Measurements from ENCODE around the gene GAREM1. TPM values are rescaled to one million over a fixed set of nuclear protein-coding genes. Genes with fewer than 3 reads are reported as not detected.

GAREM1 gene
- total and polyA plus RNA-seq, 3 donors from 2014 or later, result 10.7 to 16.2 (median 15.2) TPM

GRCh38 chr18:32381761-32382160 is 88.9 kb downstream of the GAREM1 start:
- Histone ChIP-seq H3K4me1 (no peaks in the 10 kb centered on the region), H3K27me3 (no peaks in the 10 kb centered on the region), H3K36me3 (ENCODE audit: low read depth, missing control alignments) (no peaks in the 10 kb centered on the region), H3K4me3 (no peak overlapping the region), H3K27ac (no peak overlapping the region), H3K9me3 (no peaks in the 10 kb centered on the region)
- TF ChIP-seq POLR2A (IDR thresholded peaks at IDR 0.05), result no peak
- TF ChIP-seq, protein P1, sequence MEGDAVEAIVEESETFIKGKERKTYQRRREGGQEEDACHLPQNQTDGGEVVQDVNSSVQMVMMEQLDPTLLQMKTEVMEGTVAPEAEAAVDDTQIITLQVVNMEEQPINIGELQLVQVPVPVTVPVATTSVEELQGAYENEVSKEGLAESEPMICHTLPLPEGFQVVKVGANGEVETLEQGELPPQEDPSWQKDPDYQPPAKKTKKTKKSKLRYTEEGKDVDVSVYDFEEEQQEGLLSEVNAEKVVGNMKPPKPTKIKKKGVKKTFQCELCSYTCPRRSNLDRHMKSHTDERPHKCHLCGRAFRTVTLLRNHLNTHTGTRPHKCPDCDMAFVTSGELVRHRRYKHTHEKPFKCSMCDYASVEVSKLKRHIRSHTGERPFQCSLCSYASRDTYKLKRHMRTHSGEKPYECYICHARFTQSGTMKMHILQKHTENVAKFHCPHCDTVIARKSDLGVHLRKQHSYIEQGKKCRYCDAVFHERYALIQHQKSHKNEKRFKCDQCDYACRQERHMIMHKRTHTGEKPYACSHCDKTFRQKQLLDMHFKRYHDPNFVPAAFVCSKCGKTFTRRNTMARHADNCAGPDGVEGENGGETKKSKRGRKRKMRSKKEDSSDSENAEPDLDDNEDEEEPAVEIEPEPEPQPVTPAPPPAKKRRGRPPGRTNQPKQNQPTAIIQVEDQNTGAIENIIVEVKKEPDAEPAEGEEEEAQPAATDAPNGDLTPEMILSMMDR (IDR thresholded peaks at IDR 0.05), result no peak
- no peak for DNase-seq
- 80 to 90% methylated on average over 2 of the region's 2 CpGs for WGBS, 2 donors
- intact Hi-C loops (cut with DNase I; ENCODE audit: low total_unique reads), result no loop called here

GRCh38 chr18:32380559-32380958 is 90.1 kb downstream of the GAREM1 start:
- intact Hi-C loops (cut with DNase I; ENCODE audit: low total_unique reads), result no loop called here
- Histone ChIP-seq H3K9me3 (no peaks in the 10 kb centered on the region), H3K27me3 (no peaks in the 10 kb centered on the region), H3K36me3 (ENCODE audit: low read depth, missing control alignments) (no peaks in the 10 kb centered on the region), H3K4me3 (no peak overlapping the region), H3K27ac (no peak overlapping the region), H3K4me1 (no peaks in the 10 kb centered on the region)
- no peak for DNase-seq
- whole genome bisulfite sequencing, 2 donors, result 63 to 79% methylated on average over 1 of the region's 1 CpG
- TF ChIP-seq, protein P1 (IDR thresholded peaks at IDR 0.05), result no peak
- no peak for TF ChIP-seq POLR2A (IDR thresholded peaks at IDR 0.05)

DNA sequence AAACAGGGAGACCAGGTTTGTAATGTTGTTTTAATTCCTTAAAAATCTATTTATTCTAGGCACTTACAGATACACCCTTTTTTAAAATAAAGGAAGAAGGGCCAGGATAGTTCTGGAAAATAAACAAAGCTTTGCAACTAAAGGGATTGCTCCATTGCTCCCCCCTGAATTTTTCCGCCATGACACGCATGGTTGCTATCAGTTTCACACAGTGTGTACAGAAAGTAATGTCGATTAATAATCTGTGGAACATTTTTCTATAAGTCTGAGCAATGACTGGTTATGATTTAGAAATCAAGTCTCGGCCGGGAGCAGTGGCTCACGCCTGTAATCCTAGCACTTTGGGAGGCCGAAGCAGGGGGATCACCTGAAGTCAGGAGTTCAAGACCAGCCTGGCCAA is 90.8 kb downstream of the GAREM1 start:
- intact Hi-C loops (cut with DNase I; ENCODE audit: low total_unique reads), result no loop called here
- H3K36me3 ChIP-seq (ENCODE audit: low read depth, missing control alignments), result no peaks in the 10 kb centered on the region
- 95 to 97% methylated on average over 7 of the region's 7 CpGs for WGBS, 2 donors
- no peaks in the 10 kb centered on the region for H3K9me3 ChIP-seq
- TF ChIP-seq POLR2A (IDR thresholded peaks at IDR 0.05), result no peak
- TF ChIP-seq, protein P1 (IDR thresholded peaks at IDR 0.05), result no peak
- no peak overlapping the region for H3K4me3 ChIP-seq
- H3K27me3 ChIP-seq, result no peaks in the 10 kb centered on the region
- H3K27ac ChIP-seq, result no peak overlapping the region
- no peak for DNase-seq
- H3K4me1 ChIP-seq, result no peaks in the 10 kb centered on the region

DNA sequence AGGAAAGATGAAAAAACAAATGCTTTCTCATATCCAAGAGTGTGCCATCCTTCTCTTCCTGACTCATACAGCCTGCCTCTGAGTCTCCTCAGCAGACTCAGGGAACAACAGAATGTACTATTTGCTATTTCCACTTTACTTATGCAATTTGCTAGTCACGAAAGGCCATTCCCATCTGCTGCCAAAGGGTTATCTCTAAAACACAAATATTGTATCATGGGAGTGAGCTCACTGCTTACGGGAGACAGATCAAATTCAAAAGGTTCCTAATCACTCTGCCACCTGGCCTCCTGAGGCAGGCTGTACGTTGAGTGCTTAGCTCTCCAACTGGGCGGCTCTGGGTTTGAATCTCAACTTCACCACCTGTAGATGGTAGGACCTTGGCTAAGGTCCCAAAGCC is 92.0 kb downstream of the GAREM1 start:
- Histone ChIP-seq H3K27ac (no peak overlapping the region), H3K27me3 (no peaks in the 10 kb centered on the region), H3K9me3 (no peaks in the 10 kb centered on the region), H3K36me3 (ENCODE audit: low read depth, missing control alignments) (no peaks in the 10 kb centered on the region), H3K4me1 (no peaks in the 10 kb centered on the region), H3K4me3 (no peak overlapping the region)
- intact Hi-C loops (cut with DNase I; ENCODE audit: low total_unique reads), result no loop called here
- 57 to 74% methylated on average over 4 of the region's 4 CpGs for WGBS, 2 donors
- TF ChIP-seq POLR2A (IDR thresholded peaks at IDR 0.05), result no peak
- TF ChIP-seq, protein P1 (IDR thresholded peaks at IDR 0.05), result no peak
- DNase-seq, result no peak

DNA sequence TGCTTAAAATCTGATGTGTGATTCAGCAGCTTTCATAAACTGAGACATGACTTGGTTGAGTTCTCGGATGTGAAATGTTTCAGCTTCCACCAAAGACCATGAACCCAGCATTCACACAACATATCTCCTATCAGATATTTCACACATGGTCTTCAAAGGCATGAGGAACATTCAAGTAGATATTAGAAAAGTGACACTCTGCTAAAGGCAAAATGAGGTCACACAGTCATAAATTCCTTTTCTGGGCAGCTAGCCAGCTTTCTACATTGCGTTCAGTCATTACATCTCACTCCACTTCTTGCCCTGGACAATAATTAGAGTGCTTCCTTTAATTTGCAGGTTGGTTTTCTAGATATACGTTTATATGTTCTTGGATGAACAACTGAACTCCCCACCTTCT is 96.7 kb downstream of the GAREM1 start:
- intact Hi-C loops (cut with DNase I; ENCODE audit: low total_unique reads), result no loop called here
- WGBS, 2 donors, result 55 to 66% methylated on average over 3 of the region's 3 CpGs
- Histone ChIP-seq H3K4me3 (no peak overlapping the region), H3K36me3 (ENCODE audit: low read depth, missing control alignments) (no peaks in the 10 kb centered on the region), H3K27ac (no peak overlapping the region), H3K27me3 (no peaks in the 10 kb centered on the region), H3K9me3 (no peaks in the 10 kb centered on the region), H3K4me1 (no peaks in the 10 kb centered on the region)
- TF ChIP-seq, protein P1 (IDR thresholded peaks at IDR 0.05), result no peak
- TF ChIP-seq POLR2A (IDR thresholded peaks at IDR 0.05), result no peak
- peak; percentile 30 for DNase-seq
